Hematopoietic multipotent progenitor cell treated with erythropoietin and hydrocortisone succinate and interleukin-3 and kit ligand, for 8 days (in vitro differentiated cells): Measurements from ENCODE around the gene TMEM11.

ENCODE experiments used
- DNase-seq: peaks from one replicate; pipeline ENCODE4 v3.0.0-alpha.2; 2015

TMEM11 gene

GRCh38 chr17:21157586-21158370, 56.2 kb downstream of the TMEM11 start:
- no peak for DNase-seq

- no peak for DNase-seq
Observed at GRCh38 chr17:21152731-21153130, 61.2 kb downstream of the TMEM11 start.

GRCh38 chr17:21149621-21150020, 64.3 kb downstream of the TMEM11 start:
- no peak for DNase-seq
